HG03439 (cell line): ENCODE measurements around the gene DDAH1.
"Not testable (repeated sequence)": the region's sequence is repeated elsewhere in the genome, so short reads cannot be mapped to it uniquely, and the experiment has no call there.

Experiments
- ATAC-seq: cut with Tn5 transposase; IDR thresholded peaks from one replicate; pipeline ENCODE4 v1.9.1; 2021; ENCODE audit warnings: mild to moderate bottlenecking, moderate library complexity; ENCODE audit not compliant: unreplicated experiment

Gene DDAH1

GRCh38 chr1:85465099-85465785, at the start of gene DDAH1:
Gene DDAH1, minus strand, starts transcription at chr1:85465159. Its CDS starts 114 bp downstream, at chr1:85465045.
- peak; percentile 60 for ATAC-seq

DNA sequence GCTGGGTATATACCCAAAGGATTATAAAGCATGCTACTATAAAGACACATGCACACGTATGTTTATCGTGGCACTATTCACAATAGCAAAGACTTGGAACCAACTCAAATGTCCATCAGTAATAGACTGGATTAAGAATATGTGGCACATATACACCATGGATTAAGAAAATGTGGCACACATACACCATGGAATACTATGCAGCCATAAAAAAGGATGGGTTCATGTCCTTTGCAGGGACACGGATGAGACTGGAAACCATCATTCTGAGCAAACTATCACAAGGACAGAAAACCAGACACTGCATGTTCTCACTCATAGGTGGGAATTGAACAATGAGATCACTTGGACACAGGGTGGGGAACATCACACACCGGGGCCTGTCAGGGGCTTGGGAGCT, 49.0 kb upstream of the DDAH1 start:
- ATAC-seq, result not testable (repeated sequence)

DNA sequence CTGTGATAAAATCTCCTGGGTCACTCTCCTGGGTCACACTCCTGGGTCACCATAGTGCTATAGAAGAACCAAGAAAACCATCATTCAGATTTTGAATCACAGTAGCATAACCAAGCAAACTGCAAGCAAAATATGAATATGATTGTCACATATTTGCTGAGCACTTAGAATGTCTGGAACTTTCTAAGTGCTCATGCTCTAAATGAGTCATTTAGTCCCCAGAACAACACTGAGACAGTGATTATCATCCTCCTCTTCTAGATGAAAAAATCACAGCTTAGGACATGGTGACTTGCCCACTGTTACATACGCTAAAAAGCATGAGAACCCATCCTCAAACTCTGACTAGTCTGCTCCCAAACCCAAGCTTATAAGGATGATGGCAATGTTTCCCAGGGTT, 39.5 kb upstream of the DDAH1 start:
- no peak for ATAC-seq

- no peak for ATAC-seq
Observed at GRCh38 chr1:85502625-85503083, 37.7 kb upstream of the DDAH1 start.

- ATAC-seq, result no peak
Observed at GRCh38 chr1:85502171-85502570, 37.2 kb upstream of the DDAH1 start.

GRCh38 chr1:85501355-85501898, 36.5 kb upstream of the DDAH1 start:
- ATAC-seq, result no peak

- ATAC-seq, result no peak
Observed at GRCh38 chr1:85496941-85497582, 32.1 kb upstream of the DDAH1 start.

GRCh38 chr1:85495556-85495955, 30.6 kb upstream of the DDAH1 start:
- no peak for ATAC-seq

GRCh38 chr1:85494904-85495266, 29.9 kb upstream of the DDAH1 start:
- ATAC-seq, result no peak

- no peak for ATAC-seq
Observed at GRCh38 chr1:85494074-85494903, 29.3 kb upstream of the DDAH1 start.

GRCh38 chr1:85490270-85490985, 25.5 kb upstream of the DDAH1 start:
- no peak for ATAC-seq

GRCh38 chr1:85488126-85488525, 23.2 kb upstream of the DDAH1 start:
- no peak for ATAC-seq

- ATAC-seq, result no peak
Observed at GRCh38 chr1:85485516-85485915, 20.6 kb upstream of the DDAH1 start.

DNA sequence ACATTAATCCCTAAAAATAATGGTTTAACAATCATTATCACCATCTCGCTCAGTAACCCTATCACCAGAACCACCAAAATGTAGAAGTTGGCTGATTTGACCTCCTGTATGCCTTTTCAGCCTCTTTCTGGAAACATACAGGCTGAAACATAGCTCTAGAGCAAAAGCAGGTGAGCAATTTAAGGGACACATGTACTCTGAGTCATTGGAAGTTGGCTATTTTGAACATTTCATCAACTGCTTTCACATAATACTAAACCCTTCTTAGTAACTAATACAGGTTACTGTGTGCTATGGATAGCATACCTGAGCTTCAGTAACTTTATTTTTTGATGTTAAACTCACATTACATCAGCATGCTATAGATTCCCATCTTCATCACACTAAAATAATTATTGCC, 19.8 kb upstream of the DDAH1 start:
- no peak for ATAC-seq

DNA sequence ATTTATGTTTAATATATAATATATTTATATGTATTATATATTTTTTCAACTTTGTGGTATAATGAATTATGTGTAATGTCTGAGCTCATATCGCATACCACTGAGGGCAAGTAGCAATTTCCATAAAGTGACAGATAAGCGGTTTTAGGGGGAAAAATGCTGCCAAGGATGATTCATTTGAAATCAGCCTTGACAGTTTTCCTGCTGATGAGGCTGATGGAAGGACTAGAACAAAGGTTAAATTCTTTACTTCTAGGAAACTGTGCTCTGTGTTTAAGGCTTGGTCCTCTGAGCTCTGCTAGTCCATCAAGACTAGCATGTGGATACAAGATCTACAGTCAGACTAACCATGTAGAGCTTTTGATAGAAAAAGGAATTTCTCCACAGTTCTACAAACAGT, 19.3 kb upstream of the DDAH1 start:
- no peak for ATAC-seq

GRCh38 chr1:85481688-85482087, 16.7 kb upstream of the DDAH1 start:
- ATAC-seq, result no peak

- no peak for ATAC-seq
Observed at GRCh38 chr1:85480566-85480965, 15.6 kb upstream of the DDAH1 start.

GRCh38 chr1:85479491-85479890, 14.5 kb upstream of the DDAH1 start:
- no peak for ATAC-seq

GRCh38 chr1:85478366-85478765, 13.4 kb upstream of the DDAH1 start:
- no peak for ATAC-seq

GRCh38 chr1:85475055-85475454, 10.1 kb upstream of the DDAH1 start:
- no peak for ATAC-seq

DNA sequence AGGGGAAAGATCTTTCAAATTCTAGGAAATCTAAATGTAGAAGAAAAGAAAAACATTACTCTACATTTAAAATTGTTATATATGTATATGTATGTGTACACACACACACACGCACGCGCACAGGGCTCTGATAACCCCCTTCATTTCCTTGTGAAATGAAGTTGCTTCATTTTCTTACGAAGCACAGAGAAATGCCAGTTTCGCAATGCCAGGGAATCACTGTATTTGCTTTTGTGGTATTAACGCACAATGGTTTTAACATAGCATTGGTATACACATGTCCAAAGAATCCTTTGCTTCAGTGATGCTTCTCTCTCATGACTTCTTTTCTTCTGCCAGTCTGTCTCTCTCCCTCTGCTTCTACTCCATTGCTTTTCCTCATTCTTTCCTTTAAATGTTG, 8.4 kb upstream of the DDAH1 start:
- no peak for ATAC-seq
